Activated T-helper 2 cell treated with anti-CD3 and anti-CD28 coated beads, Interferon-gamma antibody, Interleukin-2, Interleukin-4, amounts not matched to agents 10 μg/mL and 5 μg/mL and 100 μg/mL, durations not matched to agents 14 hours and 24 hours and 36 hours (primary cell): ENCODE data around the gene PDZRN4. TPM values are rescaled to one million over a fixed set of nuclear protein-coding genes. Genes with fewer than 3 reads are reported as not detected.
"Not testable (repeated sequence)": the region's sequence is repeated elsewhere in the genome, so short reads cannot be mapped to it uniquely, and the experiment has no call there.

ENCODE experiments used
- DNase-seq: peaks from one replicate; pipeline ENCODE4 v3.0.0; 2021; ENCODE audit warnings: low spot score
- H3K27ac Mint-ChIP-seq: one replicate; pipeline ENCODE4 v1.8.0; 2021; ENCODE audit warnings: mixed read lengths
- H3K27me3 Mint-ChIP-seq: one replicate; pipeline ENCODE4 v1.8.0; 2021; ENCODE audit warnings: low read depth, mixed read lengths
- H3K36me3 Mint-ChIP-seq: one replicate; pipeline ENCODE4 v1.8.0; 2021; ENCODE audit warnings: low read depth, mixed read lengths
- H3K4me1 Mint-ChIP-seq: one replicate; pipeline ENCODE4 v1.8.0; 2021; ENCODE audit warnings: low read depth, mixed read lengths
- H3K4me3 Mint-ChIP-seq: one replicate; pipeline ENCODE4 v1.8.0; 2021; ENCODE audit warnings: low read depth, mild to moderate bottlenecking, moderate library complexity, mixed read lengths
- H3K9me3 Mint-ChIP-seq: one replicate; pipeline ENCODE4 v1.8.0; 2021; ENCODE audit warnings: mixed read lengths
- intact Hi-C: fragments of 100-400 bp; cut with micrococcal nuclease; formaldehyde crosslinking; loops from one replicate; pipeline ENCODE4 v1.15.1; 2023
- total RNA-seq: library from RNA; stranded (reverse); gene quantifications from 2 replicates; pipeline ENCODE4 v1.2.3, GENCODE V29; 2022

The PDZRN4 gene
- total RNA-seq, 1 donor from 2014 or later = not detected

- no peak for DNase-seq
- Mint-ChIP-seq H3K4me1 (no peaks in the 10 kb centered on the region), H3K27me3 (no peaks in the 10 kb centered on the region), H3K36me3 (no peaks in the 10 kb centered on the region), H3K27ac (no peak overlapping the region), H3K4me3 (no peak overlapping the region), H3K9me3 (no peaks in the 10 kb centered on the region)
- intact Hi-C loops = no loop called here
These were observed 35.9 kb downstream of the PDZRN4 start for GRCh38 chr12:41224066-41224465.

GRCh38 chr12:41225179-41225578 is 37.1 kb downstream of the PDZRN4 start:
- Mint-ChIP-seq H3K4me1 (no peaks in the 10 kb centered on the region), H3K27me3 (no peaks in the 10 kb centered on the region), H3K9me3 (no peaks in the 10 kb centered on the region), H3K4me3 (no peak overlapping the region), H3K27ac (no peak overlapping the region), H3K36me3 (no peaks in the 10 kb centered on the region)
- intact Hi-C loops = no loop called here
- no peak for DNase-seq

- Mint-ChIP-seq H3K4me1 (no peaks in the 10 kb centered on the region), H3K36me3 (no peaks in the 10 kb centered on the region), H3K4me3 (no peak overlapping the region), H3K27ac (no peak overlapping the region), H3K9me3 (no peaks in the 10 kb centered on the region), H3K27me3 (no peaks in the 10 kb centered on the region)
- DNase-seq = no peak
- intact Hi-C loops = no loop called here
These were observed 40.1 kb downstream of the PDZRN4 start for GRCh38 chr12:41228066-41228820.

- Mint-ChIP-seq H3K4me3 (no peak overlapping the region), H3K36me3 (no peaks in the 10 kb centered on the region), H3K9me3 (no peaks in the 10 kb centered on the region), H3K4me1 (no peaks in the 10 kb centered on the region), H3K27me3 (no peaks in the 10 kb centered on the region), H3K27ac (no peak overlapping the region)
- intact Hi-C loops = no loop called here
- no peak for DNase-seq
These were observed 42.6 kb downstream of the PDZRN4 start for GRCh38 chr12:41230756-41231155.

GRCh38 chr12:41234692-41235091 is 46.6 kb downstream of the PDZRN4 start:
- H3K4me3 Mint-ChIP-seq = no peak overlapping the region
- no peaks in the 10 kb centered on the region for H3K36me3 Mint-ChIP-seq
- H3K9me3 Mint-ChIP-seq = no peaks in the 10 kb centered on the region
- no peak for DNase-seq
- no peaks in the 10 kb centered on the region for H3K27me3 Mint-ChIP-seq
- H3K27ac Mint-ChIP-seq = no peak overlapping the region
- intact Hi-C loops = no loop called here
- no peaks in the 10 kb centered on the region for H3K4me1 Mint-ChIP-seq

GRCh38 chr12:41242603-41243002 is 54.5 kb downstream of the PDZRN4 start:
- intact Hi-C loops = no loop called here
- DNase-seq = no peak
- H3K27ac Mint-ChIP-seq = no peak overlapping the region
- H3K27me3 Mint-ChIP-seq = no peaks in the 10 kb centered on the region
- no peaks in the 10 kb centered on the region for H3K36me3 Mint-ChIP-seq
- no peaks in the 10 kb centered on the region for H3K9me3 Mint-ChIP-seq
- H3K4me1 Mint-ChIP-seq = no peaks in the 10 kb centered on the region
- H3K4me3 Mint-ChIP-seq = no peak overlapping the region

GRCh38 chr12:41248391-41248790 is 60.3 kb downstream of the PDZRN4 start:
- Mint-ChIP-seq H3K4me3 (no peak overlapping the region), H3K4me1 (no peaks in the 10 kb centered on the region)

GRCh38 chr12:41250748-41251147 is 62.6 kb downstream of the PDZRN4 start:
- Mint-ChIP-seq H3K36me3 (no peaks in the 10 kb centered on the region), H3K27ac (no peak overlapping the region), H3K4me1 (no peaks in the 10 kb centered on the region), H3K4me3 (no peak overlapping the region), H3K9me3 (no peaks in the 10 kb centered on the region), H3K27me3 (no peaks in the 10 kb centered on the region)
- intact Hi-C loops = no loop called here
- no peak for DNase-seq

More at GRCh38 chr12:41248391-41248790, 60.3 kb downstream of the PDZRN4 start:
- Mint-ChIP-seq H3K9me3 (no peaks in the 10 kb centered on the region), H3K27me3 (no peaks in the 10 kb centered on the region), H3K27ac (no peak overlapping the region), H3K36me3 (no peaks in the 10 kb centered on the region)
- intact Hi-C loops = no loop called here
- no peak for DNase-seq

- DNase-seq = no peak
- Mint-ChIP-seq H3K27me3 (no peaks in the 10 kb centered on the region), H3K36me3 (no peaks in the 10 kb centered on the region), H3K4me3 (no peak overlapping the region), H3K4me1 (no peaks in the 10 kb centered on the region), H3K9me3 (no peaks in the 10 kb centered on the region), H3K27ac (no peak overlapping the region)
- intact Hi-C loops = no loop called here
These were observed 66.1 kb downstream of the PDZRN4 start for GRCh38 chr12:41254004-41254914.

GRCh38 chr12:41263196-41263595 is 75.1 kb downstream of the PDZRN4 start:
- H3K27me3 Mint-ChIP-seq, H3K36me3 Mint-ChIP-seq, H3K27ac Mint-ChIP-seq, intact Hi-C loops, DNase-seq, H3K4me1 Mint-ChIP-seq, H3K9me3 Mint-ChIP-seq, H3K4me3 Mint-ChIP-seq: not testable (repeated sequence)

- intact Hi-C loops = no loop called here
- H3K36me3 Mint-ChIP-seq = no peaks in the 10 kb centered on the region
These were observed 76.2 kb downstream of the PDZRN4 start for GRCh38 chr12:41264281-41264680.

GRCh38 chr12:41269056-41269455 is 80.9 kb downstream of the PDZRN4 start:
- H3K27me3 Mint-ChIP-seq = no peaks in the 10 kb centered on the region
- no peak overlapping the region for H3K4me3 Mint-ChIP-seq
- H3K4me1 Mint-ChIP-seq = no peaks in the 10 kb centered on the region
- intact Hi-C loops = no loop called here
- no peak overlapping the region for H3K27ac Mint-ChIP-seq
- DNase-seq = no peak
- H3K9me3 Mint-ChIP-seq = no peaks in the 10 kb centered on the region
- no peaks in the 10 kb centered on the region for H3K36me3 Mint-ChIP-seq

More at GRCh38 chr12:41264281-41264680, 76.2 kb downstream of the PDZRN4 start:
- Mint-ChIP-seq H3K4me3 (no peak overlapping the region), H3K27me3 (no peaks in the 10 kb centered on the region), H3K9me3 (no peaks in the 10 kb centered on the region), H3K4me1 (no peaks in the 10 kb centered on the region), H3K27ac (no peak overlapping the region)
- DNase-seq = no peak

- Mint-ChIP-seq H3K36me3 (no peaks in the 10 kb centered on the region), H3K4me3 (no peak overlapping the region), H3K27ac (no peak overlapping the region), H3K4me1 (no peaks in the 10 kb centered on the region), H3K27me3 (no peaks in the 10 kb centered on the region), H3K9me3 (no peaks in the 10 kb centered on the region)
- no peak for DNase-seq
- intact Hi-C loops = no loop called here
These were observed 83.4 kb downstream of the PDZRN4 start for GRCh38 chr12:41271489-41271888.
